Measurements from ENCODE around the gene AMPD1. TPM values are rescaled to one million over a fixed set of nuclear protein-coding genes. Genes with fewer than 3 reads are reported as not detected.

The AMPD1 gene
- total and polyA plus RNA-seq, 10 of the 15 experiments (the other 5 are each of a cell fraction or from before 2014, with no cell fraction given): 0.12 to 0.30 (median 0.14) TPM; not detected in 7

DNA sequence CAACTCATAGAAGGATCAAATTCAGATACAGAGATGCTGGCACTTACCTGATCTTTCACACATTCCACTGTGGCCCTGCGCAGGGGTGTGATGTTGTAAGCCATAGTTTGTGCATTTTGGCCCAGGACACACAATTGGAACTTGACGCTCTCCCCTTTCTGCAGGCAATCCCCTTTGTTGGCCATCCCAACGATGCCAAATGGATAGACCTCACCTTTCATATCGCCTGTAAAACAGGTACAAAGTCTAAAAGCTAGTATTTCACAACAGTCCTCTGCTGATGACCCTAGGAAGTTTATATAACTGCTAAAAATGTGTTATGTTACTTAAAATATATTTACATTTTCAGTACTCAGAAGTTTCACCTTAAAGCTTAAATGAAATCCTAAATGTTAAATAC is 25.1 kb upstream of the AMPD1 start:
- 96% methylated on average over 4 of the region's 4 CpGs for WGBS (ENCODE audit: insufficient coverage, insufficient replicate concordance, low lambda C conversion rate, missing lambda C conversion rate)
- H4K20me1 ChIP-seq (ENCODE audit: control insufficient read depth, insufficient read depth): no peaks in the 10 kb centered on the region
- ATAC-seq: no peak
- no peak for TF ChIP-seq MEF2B (IDR thresholded peaks at IDR 0.05; ENCODE audit: partially characterized antibody, poor library complexity, severe bottlenecking)
- TF ChIP-seq RAD21 (IDR thresholded peaks at IDR 0.05; ENCODE audit: insufficient read depth, low read depth, low read length): no peak
- TF ChIP-seq STAT3 (IDR thresholded peaks at IDR 0.05; ENCODE audit: low read depth, low read length): no peak
- TF ChIP-seq, protein P1, sequence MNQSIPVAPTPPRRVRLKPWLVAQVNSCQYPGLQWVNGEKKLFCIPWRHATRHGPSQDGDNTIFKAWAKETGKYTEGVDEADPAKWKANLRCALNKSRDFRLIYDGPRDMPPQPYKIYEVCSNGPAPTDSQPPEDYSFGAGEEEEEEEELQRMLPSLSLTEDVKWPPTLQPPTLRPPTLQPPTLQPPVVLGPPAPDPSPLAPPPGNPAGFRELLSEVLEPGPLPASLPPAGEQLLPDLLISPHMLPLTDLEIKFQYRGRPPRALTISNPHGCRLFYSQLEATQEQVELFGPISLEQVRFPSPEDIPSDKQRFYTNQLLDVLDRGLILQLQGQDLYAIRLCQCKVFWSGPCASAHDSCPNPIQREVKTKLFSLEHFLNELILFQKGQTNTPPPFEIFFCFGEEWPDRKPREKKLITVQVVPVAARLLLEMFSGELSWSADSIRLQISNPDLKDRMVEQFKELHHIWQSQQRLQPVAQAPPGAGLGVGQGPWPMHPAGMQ (IDR thresholded peaks at IDR 0.05; ENCODE audit: borderline replicate concordance): no peak
- TF ChIP-seq, protein P2, sequence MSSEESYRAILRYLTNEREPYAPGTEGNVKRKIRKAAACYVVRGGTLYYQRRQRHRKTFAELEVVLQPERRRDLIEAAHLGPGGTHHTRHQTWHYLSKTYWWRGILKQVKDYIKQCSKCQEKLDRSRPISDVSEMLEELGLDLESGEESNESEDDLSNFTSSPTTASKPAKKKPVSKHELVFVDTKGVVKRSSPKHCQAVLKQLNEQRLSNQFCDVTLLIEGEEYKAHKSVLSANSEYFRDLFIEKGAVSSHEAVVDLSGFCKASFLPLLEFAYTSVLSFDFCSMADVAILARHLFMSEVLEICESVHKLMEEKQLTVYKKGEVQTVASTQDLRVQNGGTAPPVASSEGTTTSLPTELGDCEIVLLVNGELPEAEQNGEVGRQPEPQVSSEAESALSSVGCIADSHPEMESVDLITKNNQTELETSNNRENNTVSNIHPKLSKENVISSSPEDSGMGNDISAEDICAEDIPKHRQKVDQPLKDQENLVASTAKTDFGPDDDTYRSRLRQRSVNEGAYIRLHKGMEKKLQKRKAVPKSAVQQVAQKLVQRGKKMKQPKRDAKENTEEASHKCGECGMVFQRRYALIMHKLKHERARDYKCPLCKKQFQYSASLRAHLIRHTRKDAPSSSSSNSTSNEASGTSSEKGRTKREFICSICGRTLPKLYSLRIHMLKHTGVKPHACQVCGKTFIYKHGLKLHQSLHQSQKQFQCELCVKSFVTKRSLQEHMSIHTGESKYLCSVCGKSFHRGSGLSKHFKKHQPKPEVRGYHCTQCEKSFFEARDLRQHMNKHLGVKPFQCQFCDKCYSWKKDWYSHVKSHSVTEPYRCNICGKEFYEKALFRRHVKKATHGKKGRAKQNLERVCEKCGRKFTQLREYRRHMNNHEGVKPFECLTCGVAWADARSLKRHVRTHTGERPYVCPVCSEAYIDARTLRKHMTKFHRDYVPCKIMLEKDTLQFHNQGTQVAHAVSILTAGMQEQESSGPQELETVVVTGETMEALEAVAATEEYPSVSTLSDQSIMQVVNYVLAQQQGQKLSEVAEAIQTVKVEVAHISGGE (CRISPR knock-in tag; IDR thresholded peaks at IDR 0.05): no peak
- TF ChIP-seq TARDBP (IDR thresholded peaks at IDR 0.05; ENCODE audit: borderline replicate concordance): no peak
- TF ChIP-seq FOXK2 (IDR thresholded peaks at IDR 0.05): no peak
- no peak for TF ChIP-seq NFXL1 (IDR thresholded peaks at IDR 0.05; ENCODE audit: borderline replicate concordance)
- H3K9me3 ChIP-seq (replicated peaks; ENCODE audit: control insufficient read depth, insufficient read depth, low read length): no peaks in the 10 kb centered on the region
- peaks cover 11% of the 10 kb centered on the region for H3K79me2 ChIP-seq (ENCODE audit: control insufficient read depth, insufficient read depth, low read length)
- ChIA-PET RAD21 (ENCODE audit: unreplicated experiment) (no interaction called here), CTCF (interaction anchor here (0.6 to 1.5 kb wide), 5 partner anchors 8 to 251 kb away, joined by 3 to 4 read pairs (median 3); no protein-coding TSS in a partner anchor), POLR2A (interaction anchor here (0.6 to 1.1 kb wide), 2 partner anchors 16 kb away, joined by 3 read pairs; no protein-coding TSS in a partner anchor), SMC1A (ENCODE audit: uncharacterized antibody, unreplicated experiment) (interaction anchor here (0.8 to 1.7 kb wide), 4 partner anchors 10 to 357 kb away, joined by 3 to 6 read pairs (median 4); no protein-coding TSS in a partner anchor)
- FAIRE-seq: no peak
- H3K36me3 ChIP-seq (ENCODE audit: control insufficient read depth in 2 of 2, insufficient read depth in 2 of 2, low read length in 1 of 2): peaks cover 12 to 34% of the 10 kb centered on the region in 2 experiments
- H3K27me3 ChIP-seq (replicated peaks in 1 of 2; ENCODE audit: control insufficient read depth in 2 of 2, insufficient read depth in 2 of 2, low read length in 1 of 2): no peaks in the 10 kb centered on the region
- intact Hi-C loops (cut with micrococcal nuclease; ENCODE audit: unreplicated experiment): no loop called here
- no peak overlapping the region for H3K4me2 ChIP-seq (ENCODE audit: control insufficient read depth, insufficient read depth)
- no peak overlapping the region for H3K9ac ChIP-seq (ENCODE audit: control insufficient read depth, insufficient read depth, low read length)
- BruUV-seq (replicated peaks): no TSS peak
- no peak for DNase-seq (ENCODE audit: low read depth, low spot score)
- no peaks in the 10 kb centered on the region for H3K4me1 ChIP-seq (ENCODE audit: control insufficient read depth, insufficient read depth, low read length)
- no peak overlapping the region for H2AFZ ChIP-seq (ENCODE audit: control insufficient read depth, low read depth, low read length)
- in situ Hi-C loops (cut with MboI): no loop called here
- H3K4me3 ChIP-seq: no peak overlapping the region
- no peak overlapping the region for H3K27ac ChIP-seq (ENCODE audit: control insufficient read depth, insufficient read depth)

All from GM12878 (cell line).